Neural cell (in vitro differentiated cells): Measurements from ENCODE around the gene GCSAM. TPM values are rescaled to one million over a fixed set of nuclear protein-coding genes. Genes with fewer than 3 reads are reported as not detected.

Experiments
- H2AFZ ChIP-seq: fragments of 200-600, 300-800 bp; sonication (generic), shearing (Covaris generic); 2 replicates; pipeline ENCODE4 v1.6.0; 2014; ENCODE audit warnings: low read depth, mild to moderate bottlenecking, antibody characterized with exemption, low read length, moderate library complexity
- H3F3A ChIP-seq: fragments of 200-600 bp; shearing (Covaris generic); 2 replicates; pipeline ENCODE4 v1.6.1; 2016; ENCODE audit warnings: mild to moderate bottlenecking, moderate library complexity, mixed read lengths, antibody characterized with exemption, low read length; ENCODE audit not compliant: insufficient read depth, poor library complexity, severe bottlenecking
- H3K27ac ChIP-seq: fragments of 200-600, 300-800 bp; sonication (generic), shearing (Covaris generic); 2 replicates; pipeline ENCODE4 v1.5.1; 2014; ENCODE audit warnings: mild to moderate bottlenecking, low read length, moderate library complexity
- H3K27me3 ChIP-seq: fragments of 300-800, 200-600 bp; sonication (generic), shearing (Covaris generic); 2 replicates; pipeline ENCODE4 v1.6.0; 2014; ENCODE audit warnings: mild to moderate bottlenecking, low read depth, low read length, moderate library complexity; ENCODE audit not compliant: insufficient read depth
- H3K36me3 ChIP-seq: fragments of 300-800, 200-600 bp; sonication (generic), shearing (Covaris generic); 2 replicates; pipeline ENCODE4 v1.5.1; 2014; ENCODE audit warnings: mild to moderate bottlenecking, antibody characterized with exemption, low read length, moderate library complexity; ENCODE audit not compliant: insufficient read depth
- H3K4me2 ChIP-seq: fragments of 300-800, 200-600 bp; sonication (generic), shearing (Covaris generic); 2 replicates; pipeline ENCODE4 v1.6.0; 2014; ENCODE audit warnings: mild to moderate bottlenecking, low read length
- H3K4me3 ChIP-seq: fragments of 300-800, 200-600 bp; sonication (generic), shearing (Covaris generic); 2 replicates; pipeline ENCODE4 v1.5.1; 2014; ENCODE audit warnings: mild to moderate bottlenecking, low read length, moderate library complexity
- H3K79me2 ChIP-seq: fragments of 200-600 bp; shearing (Covaris generic); replicated peaks from 2 replicates; pipeline ENCODE4 v1.6.0; 2014; ENCODE audit warnings: mild to moderate bottlenecking, low read length, moderate library complexity; ENCODE audit not compliant: insufficient read depth
- H3K9ac ChIP-seq: fragments of 300-800, 200-600 bp; sonication (generic), shearing (Covaris generic); 2 replicates; pipeline ENCODE4 v1.6.1; 2016; ENCODE audit warnings: mild to moderate bottlenecking, low read length, mixed read lengths
- H3K9me2 ChIP-seq: fragments of 200-600 bp; shearing (Covaris generic); 2 replicates; pipeline ENCODE4 v1.6.1; 2016; ENCODE audit warnings: mild to moderate bottlenecking, low read length, mixed read lengths; ENCODE audit not compliant: insufficient read depth
- H3K9me3 ChIP-seq: fragments of 200-600, 300-800 bp; sonication (generic), shearing (Covaris generic); 2 replicates; pipeline ENCODE4 v1.6.1; 2016; ENCODE audit warnings: mild to moderate bottlenecking, mixed run types, low read length, moderate library complexity, mixed read lengths
- H4K20me1 ChIP-seq: fragments of 200-600 bp; shearing (Covaris generic); 2 replicates; pipeline ENCODE4 v1.6.1; 2016; ENCODE audit warnings: mild to moderate bottlenecking, mixed run types; ENCODE audit not compliant: insufficient read depth
- EP300 ChIP-seq: fragments of 450-650 bp; conservative IDR thresholded peaks from 2 replicates; pipeline ENCODE4 v1.6.1; 2014; ENCODE audit warnings: antibody characterized with exemption, mild to moderate bottlenecking, moderate library complexity; ENCODE audit not compliant: poor library complexity, severe bottlenecking
- EZH2 ChIP-seq: fragments of 200-600, 300-800 bp; shearing (Covaris generic), sonication (generic); IDR thresholded peaks from 2 replicates; pipeline ENCODE4 v1.6.1; 2014; ENCODE audit warnings: antibody characterized with exemption, low read length, borderline replicate concordance, mild to moderate bottlenecking; ENCODE audit not compliant: insufficient read depth, poor library complexity, severe bottlenecking
- MXI1 ChIP-seq: fragments of 450-650 bp; conservative IDR thresholded peaks from 2 replicates; pipeline ENCODE4 v1.6.1; 2014; ENCODE audit warnings: antibody characterized with exemption, mild to moderate bottlenecking; ENCODE audit not compliant: poor library complexity, severe bottlenecking
- POLR2AphosphoS5 ChIP-seq: IDR thresholded peaks from 2 replicates; pipeline ENCODE4 v1.6.1; 2012
- RAD21 ChIP-seq: fragments of 450-650 bp; conservative IDR thresholded peaks from 2 replicates; pipeline ENCODE4 v1.6.1; 2014; ENCODE audit warnings: antibody characterized with exemption, mild to moderate bottlenecking, moderate library complexity
- SMC3 ChIP-seq: fragments of 450-650 bp; conservative IDR thresholded peaks from 2 replicates; pipeline ENCODE4 v1.6.1; 2014; ENCODE audit warnings: antibody characterized with exemption, mild to moderate bottlenecking, moderate library complexity; ENCODE audit not compliant: poor library complexity
- TAF1 ChIP-seq: IDR thresholded peaks from 2 replicates; pipeline ENCODE4 v1.6.1; 2012; ENCODE audit warnings: low read depth
- polyA plus RNA-seq: library from polyadenylated mRNA; depleted of rRNA; stranded (reverse); fragments of >200 nt; gene quantifications from 2 replicates; pipeline ENCODE4 v1.2.3, GENCODE V29; 2014
- TF ChIP-seq, protein P1 (sequence below): IDR thresholded peaks from 2 replicates; pipeline ENCODE4 v1.6.1; 2012; ENCODE audit warnings: borderline replicate concordance
- TF ChIP-seq, protein P2 (sequence below): fragments of 450-650 bp; IDR thresholded peaks from 2 replicates; pipeline ENCODE4 v1.5.1; 2014; ENCODE audit warnings: antibody characterized with exemption, mild to moderate bottlenecking, moderate library complexity; ENCODE audit not compliant: poor library complexity, severe bottlenecking

Gene GCSAM
- polyA plus RNA-seq, 1 donor from 2014 or later: not detected

DNA sequence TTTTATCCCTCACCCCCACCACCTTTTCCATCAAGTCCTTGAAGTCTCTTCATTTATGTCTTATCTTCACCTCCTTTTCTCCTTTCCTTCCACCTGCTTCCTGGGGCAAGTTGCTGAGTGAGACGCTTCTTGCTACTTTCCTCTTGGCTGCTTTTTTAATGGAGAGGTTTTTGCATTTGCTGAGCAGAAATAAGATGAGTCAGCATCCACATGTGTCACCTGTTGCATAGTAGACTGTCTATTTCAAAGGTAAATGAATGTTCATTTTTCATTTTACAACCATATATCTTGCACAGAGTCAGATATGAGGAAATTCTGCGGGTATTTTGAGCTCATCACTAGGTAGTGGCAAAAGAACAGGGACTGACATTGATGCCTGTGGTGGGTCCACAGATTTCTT, 28.3 kb downstream of the GCSAM start:
- Histone ChIP-seq H2AFZ (no peak overlapping the region), H3K4me2 (no peak overlapping the region), H3K4me3 (no peak overlapping the region), H3K9me3 (no peaks in the 10 kb centered on the region), H4K20me1 (no peaks in the 10 kb centered on the region), H3K27ac (no peak overlapping the region), H3K79me2 (no peaks in the 10 kb centered on the region), H3K9me2 (no peaks in the 10 kb centered on the region), H3K9ac (no peak overlapping the region), H3K27me3 (no peaks in the 10 kb centered on the region), H3F3A (no peaks in the 10 kb centered on the region), H3K36me3 (no peaks in the 10 kb centered on the region)
- no peak for TF ChIP-seq MXI1
- no peak for TF ChIP-seq SMC3
- TF ChIP-seq, protein P1, sequence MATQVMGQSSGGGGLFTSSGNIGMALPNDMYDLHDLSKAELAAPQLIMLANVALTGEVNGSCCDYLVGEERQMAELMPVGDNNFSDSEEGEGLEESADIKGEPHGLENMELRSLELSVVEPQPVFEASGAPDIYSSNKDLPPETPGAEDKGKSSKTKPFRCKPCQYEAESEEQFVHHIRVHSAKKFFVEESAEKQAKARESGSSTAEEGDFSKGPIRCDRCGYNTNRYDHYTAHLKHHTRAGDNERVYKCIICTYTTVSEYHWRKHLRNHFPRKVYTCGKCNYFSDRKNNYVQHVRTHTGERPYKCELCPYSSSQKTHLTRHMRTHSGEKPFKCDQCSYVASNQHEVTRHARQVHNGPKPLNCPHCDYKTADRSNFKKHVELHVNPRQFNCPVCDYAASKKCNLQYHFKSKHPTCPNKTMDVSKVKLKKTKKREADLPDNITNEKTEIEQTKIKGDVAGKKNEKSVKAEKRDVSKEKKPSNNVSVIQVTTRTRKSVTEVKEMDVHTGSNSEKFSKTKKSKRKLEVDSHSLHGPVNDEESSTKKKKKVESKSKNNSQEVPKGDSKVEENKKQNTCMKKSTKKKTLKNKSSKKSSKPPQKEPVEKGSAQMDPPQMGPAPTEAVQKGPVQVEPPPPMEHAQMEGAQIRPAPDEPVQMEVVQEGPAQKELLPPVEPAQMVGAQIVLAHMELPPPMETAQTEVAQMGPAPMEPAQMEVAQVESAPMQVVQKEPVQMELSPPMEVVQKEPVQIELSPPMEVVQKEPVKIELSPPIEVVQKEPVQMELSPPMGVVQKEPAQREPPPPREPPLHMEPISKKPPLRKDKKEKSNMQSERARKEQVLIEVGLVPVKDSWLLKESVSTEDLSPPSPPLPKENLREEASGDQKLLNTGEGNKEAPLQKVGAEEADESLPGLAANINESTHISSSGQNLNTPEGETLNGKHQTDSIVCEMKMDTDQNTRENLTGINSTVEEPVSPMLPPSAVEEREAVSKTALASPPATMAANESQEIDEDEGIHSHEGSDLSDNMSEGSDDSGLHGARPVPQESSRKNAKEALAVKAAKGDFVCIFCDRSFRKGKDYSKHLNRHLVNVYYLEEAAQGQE: no peak
- TF ChIP-seq EP300: no peak
- TF ChIP-seq RAD21: no peak
- no peak for TF ChIP-seq EZH2
- TF ChIP-seq POLR2AphosphoS5: no peak
- TF ChIP-seq, protein P2, sequence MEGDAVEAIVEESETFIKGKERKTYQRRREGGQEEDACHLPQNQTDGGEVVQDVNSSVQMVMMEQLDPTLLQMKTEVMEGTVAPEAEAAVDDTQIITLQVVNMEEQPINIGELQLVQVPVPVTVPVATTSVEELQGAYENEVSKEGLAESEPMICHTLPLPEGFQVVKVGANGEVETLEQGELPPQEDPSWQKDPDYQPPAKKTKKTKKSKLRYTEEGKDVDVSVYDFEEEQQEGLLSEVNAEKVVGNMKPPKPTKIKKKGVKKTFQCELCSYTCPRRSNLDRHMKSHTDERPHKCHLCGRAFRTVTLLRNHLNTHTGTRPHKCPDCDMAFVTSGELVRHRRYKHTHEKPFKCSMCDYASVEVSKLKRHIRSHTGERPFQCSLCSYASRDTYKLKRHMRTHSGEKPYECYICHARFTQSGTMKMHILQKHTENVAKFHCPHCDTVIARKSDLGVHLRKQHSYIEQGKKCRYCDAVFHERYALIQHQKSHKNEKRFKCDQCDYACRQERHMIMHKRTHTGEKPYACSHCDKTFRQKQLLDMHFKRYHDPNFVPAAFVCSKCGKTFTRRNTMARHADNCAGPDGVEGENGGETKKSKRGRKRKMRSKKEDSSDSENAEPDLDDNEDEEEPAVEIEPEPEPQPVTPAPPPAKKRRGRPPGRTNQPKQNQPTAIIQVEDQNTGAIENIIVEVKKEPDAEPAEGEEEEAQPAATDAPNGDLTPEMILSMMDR: no peak
- TF ChIP-seq TAF1: no peak

DNA sequence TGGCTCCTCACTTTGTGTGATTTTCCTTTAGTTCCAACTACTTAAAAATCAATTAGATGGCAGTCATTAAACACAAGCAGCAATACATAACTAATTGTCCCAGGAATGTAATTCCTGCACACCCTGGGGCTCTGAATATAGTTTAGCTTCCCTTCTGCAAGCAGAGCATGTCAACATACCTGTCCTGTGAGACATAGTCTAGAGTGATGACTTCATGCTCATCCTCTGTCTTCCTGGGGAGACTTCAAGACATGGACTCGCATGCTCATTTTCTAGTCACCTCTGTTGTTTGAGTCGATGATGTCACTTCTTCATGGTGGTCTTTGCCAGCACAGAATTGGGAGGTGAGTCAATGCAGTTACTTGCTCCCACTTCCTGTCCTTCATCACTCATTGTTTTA, 31.1 kb downstream of the GCSAM start:
- Histone ChIP-seq H3K27ac (no peak overlapping the region), H3K4me2 (no peak overlapping the region), H3K27me3 (no peaks in the 10 kb centered on the region), H3K36me3 (no peaks in the 10 kb centered on the region), H3K9me3 (no peaks in the 10 kb centered on the region), H3F3A (no peaks in the 10 kb centered on the region), H4K20me1 (no peaks in the 10 kb centered on the region), H3K9ac (no peak overlapping the region), H3K79me2 (no peaks in the 10 kb centered on the region), H2AFZ (no peak overlapping the region), H3K9me2 (no peaks in the 10 kb centered on the region), H3K4me3 (no peak overlapping the region)
- TF ChIP-seq RAD21: no peak
- TF ChIP-seq, protein P1: no peak
